KBM-7 (cell line): Measurements from ENCODE around the gene KRTAP9-8.
"Not testable (repeated sequence)": the region's sequence is repeated elsewhere in the genome, so short reads cannot be mapped to it uniquely, and the experiment has no call there.

Experiments
- DNase-seq: peaks from one replicate; pipeline ENCODE4 v3.0.0-alpha.2; 2015
- in situ Hi-C: fragments of 300-500 bp; cut with MboI; formaldehyde crosslinking; loops from 2 replicates; pipeline ENCODE4 v1.14.3; 2020; ENCODE audit warnings: low sequenced_read_pairs, low pct_unique_long_range_greater_than_20kb, mixed read lengths

The KRTAP9-8 gene

DNA sequence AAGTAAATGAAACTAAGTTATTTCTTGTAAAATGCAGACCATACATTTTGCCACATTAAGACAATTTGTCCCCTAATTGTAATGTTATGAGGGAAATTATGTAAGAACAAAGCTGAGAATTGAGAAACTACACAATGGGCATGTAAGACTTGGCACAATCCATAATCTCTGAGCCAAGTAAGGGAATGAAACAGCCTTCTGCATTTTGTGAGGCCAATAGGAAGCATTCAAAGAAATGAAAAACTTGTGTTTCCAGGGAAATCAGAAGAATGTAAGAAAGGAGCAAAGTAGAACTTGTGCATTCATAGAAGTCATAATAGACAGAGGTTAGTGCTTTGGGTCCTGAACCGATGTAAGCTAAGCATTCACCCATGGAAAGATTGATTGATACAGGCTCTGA lies 13.5 kb downstream of the KRTAP9-8 start:
- in situ Hi-C loops, result no loop called here
- no peak for DNase-seq

DNA sequence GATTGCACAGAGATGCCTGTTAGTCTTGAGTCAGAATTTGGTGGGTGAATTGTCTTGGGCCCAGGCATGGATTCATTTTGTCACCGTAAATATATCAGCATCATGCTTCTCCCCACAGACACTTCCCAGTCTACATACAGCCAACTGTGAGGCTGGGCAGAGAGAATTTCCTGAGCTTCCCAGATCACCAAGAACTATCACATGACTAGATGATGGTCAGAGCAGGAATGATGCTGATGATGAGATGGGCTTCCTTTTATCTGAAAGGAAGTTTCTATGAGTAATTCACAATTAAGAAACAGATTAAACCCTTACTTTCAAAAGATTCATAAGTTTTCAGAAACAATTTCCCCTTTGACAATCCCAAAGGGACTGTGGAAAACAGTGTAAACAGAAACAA lies 17.1 kb downstream of the KRTAP9-8 start:
- in situ Hi-C loops, result no loop called here
- no peak for DNase-seq

DNA sequence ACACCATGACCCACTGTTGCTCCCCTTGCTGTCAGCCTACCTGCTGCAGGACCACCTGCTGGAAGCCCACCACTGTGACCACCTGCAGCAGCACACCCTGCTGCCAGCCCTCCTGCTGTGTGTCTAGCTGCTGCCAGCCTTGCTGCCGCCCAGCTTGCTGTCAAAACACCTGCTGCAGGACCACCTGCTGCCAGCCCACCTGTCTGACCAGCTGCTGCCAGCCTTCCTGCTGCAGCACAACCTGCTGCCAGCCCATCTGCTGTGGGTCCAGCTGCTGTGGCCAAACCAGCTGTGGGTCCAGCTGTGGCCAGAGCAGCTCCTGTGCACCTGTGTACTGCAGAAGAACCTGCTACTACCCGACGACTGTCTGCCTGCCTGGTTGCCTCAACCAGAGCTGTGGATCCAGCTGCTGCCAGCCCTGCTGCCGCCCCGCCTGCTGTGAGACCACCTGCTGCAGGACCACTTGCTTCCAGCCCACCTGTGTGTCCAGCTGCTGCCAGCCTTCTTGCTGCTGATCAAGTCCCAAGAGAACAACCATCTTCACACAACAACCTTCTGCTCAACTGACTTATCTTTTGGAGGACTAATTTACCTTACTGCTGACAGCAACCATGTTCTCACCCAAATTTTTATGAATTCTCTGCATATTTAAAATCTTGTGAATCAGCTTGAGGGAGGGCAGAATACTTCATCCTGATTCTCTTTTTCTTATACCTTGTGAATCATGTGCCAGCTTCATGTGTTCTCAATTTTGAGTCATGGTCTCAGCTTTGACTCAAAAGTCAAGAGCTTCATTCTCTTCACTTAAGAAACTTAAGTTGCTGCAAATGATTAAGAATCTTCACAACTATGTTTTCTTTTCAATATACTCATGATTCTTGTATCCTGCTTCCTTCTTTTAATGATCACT lies 17.8 kb downstream of the KRTAP9-8 start, which contains the start of gene KRTAP9-9:
Gene KRTAP9-9 (plus strand): TSS at position 4 of the 910 bp plus-strand sequence.
- DNase-seq, in situ Hi-C loops: not testable (repeated sequence)

GRCh38 chr17:41256291-41256685 lies 18.5 kb downstream of the KRTAP9-8 start:
- no peak for DNase-seq
- in situ Hi-C loops, result no loop called here

- no peak for DNase-seq
- in situ Hi-C loops, result no loop called here
These were observed 20.6 kb downstream of the KRTAP9-8 start for GRCh38 chr17:41258406-41258805.

DNA sequence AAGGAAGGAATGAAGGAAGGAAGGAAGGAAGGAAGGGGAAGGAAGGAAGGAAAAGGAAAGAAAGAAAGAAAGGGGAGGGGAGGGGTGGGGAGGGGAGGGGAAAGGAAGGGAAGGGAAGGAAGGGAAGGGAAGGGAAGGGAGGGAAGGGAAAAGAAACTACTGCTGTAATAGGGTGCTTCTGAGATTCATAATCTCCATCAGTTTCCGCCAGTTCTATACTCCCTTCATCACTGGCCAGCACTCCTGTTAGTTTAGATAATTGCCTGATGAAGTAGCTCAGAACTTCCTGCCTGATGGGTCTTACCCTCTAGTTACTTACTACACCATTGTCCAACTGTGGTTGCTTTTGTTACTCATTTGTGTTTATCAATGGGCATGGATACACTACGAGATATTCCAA lies 25.4 kb downstream of the KRTAP9-8 start:
- in situ Hi-C loops, result no loop called here
- DNase-seq, result no peak

DNA sequence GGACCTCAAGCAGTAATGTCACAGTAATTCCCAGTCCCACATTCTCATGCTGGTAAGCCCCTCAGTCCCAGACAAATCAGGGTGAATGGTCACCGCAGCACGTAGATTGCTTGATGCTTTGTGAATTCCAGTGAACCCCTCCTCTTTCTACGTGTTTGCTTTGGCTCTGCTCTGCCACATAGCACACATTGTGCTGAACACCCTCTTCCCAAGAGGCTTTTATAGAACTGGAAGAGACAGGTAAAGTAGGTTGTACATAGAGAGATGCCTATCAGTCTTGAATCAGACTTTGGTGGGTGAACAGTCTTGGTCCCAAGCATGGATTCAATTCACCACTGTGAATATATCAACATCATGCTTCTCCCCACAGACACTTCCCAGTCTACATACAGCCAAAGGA lies 26.8 kb downstream of the KRTAP9-8 start:
- no peak for DNase-seq
- in situ Hi-C loops, result no loop called here

DNA sequence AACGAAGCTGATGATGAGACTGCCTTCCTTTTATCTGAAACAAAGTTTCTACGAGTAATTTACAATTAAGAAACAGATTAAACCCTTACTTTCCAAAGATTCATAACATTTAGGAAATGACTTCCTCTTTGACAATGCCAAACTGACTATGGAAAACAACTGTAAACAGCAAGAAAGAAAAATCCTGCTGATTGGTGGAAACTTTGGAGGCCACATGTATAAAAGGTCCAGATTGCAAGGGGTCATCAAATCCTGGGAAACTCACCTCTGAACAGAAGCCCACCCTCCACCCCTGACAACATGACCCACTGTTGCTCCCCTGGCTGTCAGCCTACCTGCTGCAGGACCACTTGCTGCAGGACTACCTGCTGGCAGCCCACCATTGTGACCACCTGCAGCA lies 27.3 kb downstream of the KRTAP9-8 start, which contains the start of gene KRTAP9-6:
Gene KRTAP9-6 (plus strand): TSS at position 301 of the 400 bp plus-strand sequence. CDS start 0 bp downstream, at position 301.
- in situ Hi-C loops, result no loop called here
- DNase-seq, result no peak

DNA sequence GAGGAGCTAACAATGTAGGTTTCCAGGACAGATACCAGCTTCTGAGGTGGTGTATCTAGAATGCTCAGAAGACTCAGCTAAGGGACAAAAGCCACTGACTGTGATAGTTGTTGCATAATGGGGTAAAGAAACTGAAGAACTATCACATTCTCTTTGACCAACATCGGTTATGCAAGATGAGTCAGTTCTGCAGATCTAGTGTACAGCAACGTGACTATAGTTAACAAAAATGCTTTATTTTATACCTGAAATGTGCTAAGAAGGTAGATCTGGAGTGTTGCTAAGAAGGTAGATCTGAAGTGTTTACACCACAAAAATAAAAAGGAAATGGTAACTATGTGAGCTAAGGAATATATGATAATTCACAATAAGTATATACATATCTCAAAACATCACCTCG lies 29.9 kb downstream of the KRTAP9-8 start:
- in situ Hi-C loops, result no loop called here
- no peak for DNase-seq

DNA sequence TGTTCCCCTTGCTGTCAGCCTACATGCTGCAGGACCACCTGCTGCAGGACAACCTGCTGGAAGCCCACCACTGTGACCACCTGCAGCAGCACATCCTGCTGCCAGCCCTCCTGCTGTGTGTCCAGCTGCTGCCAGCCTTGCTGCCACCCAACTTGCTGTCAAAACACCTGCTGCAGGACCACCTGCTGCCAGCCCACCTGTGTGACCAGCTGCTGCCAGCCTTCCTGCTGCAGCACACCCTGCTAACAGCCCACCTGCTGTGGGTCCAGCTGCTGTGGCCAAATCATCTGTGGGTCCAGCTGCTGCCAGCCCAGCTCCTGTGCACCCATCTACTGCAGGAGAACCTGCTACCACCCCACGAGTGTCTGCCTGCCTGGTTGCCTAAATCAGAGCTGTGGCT lies 33.5 kb downstream of the KRTAP9-8 start:
- in situ Hi-C loops, result not testable (repeated sequence)

GRCh38 chr17:41271858-41272257 lies 34.1 kb downstream of the KRTAP9-8 start:
- DNase-seq, result no peak
- in situ Hi-C loops, result no loop called here

More for the DNA sequence above, 33.5 kb downstream of the KRTAP9-8 start:
- DNase-seq, result not testable (repeated sequence)

- DNase-seq, in situ Hi-C loops: not testable (repeated sequence)
These were observed 37.9 kb downstream of the KRTAP9-8 start, which contains the start of gene KRTAP9-7 for GRCh38 chr17:41275648-41276190. Gene KRTAP9-7, plus strand, starts transcription at chr17:41275698. Its CDS starts 0 bp downstream, at chr17:41275698.

GRCh38 chr17:41278176-41278955 lies 40.6 kb downstream of the KRTAP9-8 start:
- DNase-seq, result no peak
- in situ Hi-C loops, result no loop called here

- in situ Hi-C loops, result no loop called here
- DNase-seq, result no peak
These were observed 46.2 kb downstream of the KRTAP9-8 start for GRCh38 chr17:41284043-41284442.

GRCh38 chr17:41284546-41284945 lies 46.7 kb downstream of the KRTAP9-8 start:
- in situ Hi-C loops, result no loop called here
- DNase-seq, result no peak

DNA sequence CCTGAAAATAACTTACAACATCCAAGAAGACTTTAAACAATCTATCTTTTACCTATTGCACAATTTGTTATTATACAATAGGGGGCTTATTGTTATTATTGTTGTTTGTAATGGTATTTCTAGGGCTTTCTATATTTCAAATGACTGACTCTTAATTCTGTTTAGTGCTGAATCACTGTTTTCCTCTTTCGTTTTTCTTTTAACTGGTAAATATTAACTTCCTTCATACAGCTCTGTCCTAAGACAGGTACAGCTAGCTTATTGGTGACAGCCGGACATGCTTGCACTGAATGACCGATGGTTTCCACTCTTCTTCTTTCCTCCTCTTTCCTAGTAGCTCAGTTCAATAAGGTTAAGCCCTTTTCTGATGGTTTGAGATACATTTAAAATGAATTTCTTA lies 49.3 kb downstream of the KRTAP9-8 start:
- no peak for DNase-seq
- in situ Hi-C loops, result no loop called here
